Cerebellar cortex (tissue), 1 donor: ENCODE data around the gene RSRC1.
A peak's percentile ranks its signal among the peaks of the same experiment; 100 is the strongest.
"Not testable (repeated sequence)": the region's sequence is repeated elsewhere in the genome, so short reads cannot be mapped to it uniquely, and the experiment has no call there.

Experiments used
- DNase-seq: peaks from one replicate; pipeline ENCODE4 v3.0.0-alpha.2; 2015; ENCODE audit warnings: low spot score

RSRC1 gene

DNA sequence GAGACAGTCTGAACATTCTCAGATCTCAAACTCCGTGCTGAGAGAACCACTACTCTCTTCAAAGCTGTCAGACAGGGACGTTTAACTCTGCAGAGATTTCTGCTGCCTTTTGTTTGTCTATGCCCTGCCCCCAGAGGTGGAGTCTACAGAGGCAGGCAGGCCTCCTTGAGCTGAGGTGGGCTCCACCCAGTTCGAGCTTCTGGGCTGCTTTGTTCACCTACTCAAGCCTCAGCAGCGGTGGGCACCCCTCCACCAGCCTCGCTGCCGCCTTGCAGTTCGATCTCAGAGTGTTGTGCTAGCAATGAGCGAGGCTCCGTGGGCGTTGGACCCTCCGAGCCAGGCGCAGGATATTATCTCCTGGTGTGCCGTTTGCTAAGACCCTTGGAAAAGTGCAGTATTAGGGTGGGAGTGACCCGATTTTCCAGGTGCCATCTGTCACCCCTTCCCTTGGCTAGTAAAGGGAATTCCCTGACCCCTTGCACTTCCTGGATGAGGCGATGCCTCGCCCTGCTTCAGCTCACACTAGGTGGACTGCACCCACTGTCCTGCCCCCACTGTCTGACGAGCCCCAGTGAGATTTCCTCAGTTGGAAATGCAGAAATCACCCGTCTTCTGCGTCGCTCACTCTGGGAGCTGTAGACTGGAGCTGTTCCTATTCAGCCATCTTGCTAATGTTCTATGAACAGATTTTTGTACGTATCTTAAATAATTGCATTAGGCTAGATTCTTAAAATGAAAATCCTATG is 220.0 kb downstream of the RSRC1 start:
- not testable (repeated sequence) for DNase-seq

DNA sequence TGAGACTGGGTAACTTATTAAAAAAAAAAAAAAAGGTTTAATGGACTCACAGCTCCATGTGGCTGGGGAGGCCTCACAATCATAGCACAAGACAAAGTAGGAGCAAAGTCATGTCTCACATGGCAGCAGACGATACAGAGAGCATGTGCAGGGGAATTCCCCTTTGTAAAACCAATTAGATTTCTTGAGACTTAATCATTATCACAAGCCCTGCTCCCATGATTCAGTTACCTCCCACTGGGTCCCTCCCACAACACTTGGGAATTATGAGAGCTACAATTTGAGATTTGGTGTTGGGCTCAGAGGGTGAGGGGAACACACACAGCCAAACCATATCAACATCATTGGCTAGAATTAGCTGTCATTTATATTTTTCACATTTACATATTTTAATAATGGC is 221.0 kb downstream of the RSRC1 start:
- DNase-seq: no peak

- DNase-seq: no peak
Observed at GRCh38 chr3:158333736-158334135, 223.8 kb downstream of the RSRC1 start.

- DNase-seq: no peak
Observed at GRCh38 chr3:158337110-158337509, 227.2 kb downstream of the RSRC1 start.

DNA sequence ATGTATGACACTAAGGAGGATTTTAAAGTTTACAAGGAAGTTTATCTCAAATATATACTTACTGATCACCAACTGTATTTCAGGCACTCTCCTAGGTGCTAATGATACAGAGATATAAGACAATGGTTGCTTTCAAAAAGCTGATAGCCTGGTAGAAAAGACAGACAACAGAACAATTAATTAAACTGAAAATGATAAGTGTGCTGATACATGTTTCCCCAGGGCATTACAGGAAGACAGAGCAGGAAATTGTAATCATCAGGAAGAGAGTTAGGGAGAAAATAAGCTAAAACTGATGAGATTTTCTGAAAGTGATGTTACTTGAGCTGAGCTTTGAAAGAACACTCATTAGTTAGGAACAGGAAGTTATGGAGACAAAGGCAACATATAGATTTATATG is 229.7 kb downstream of the RSRC1 start:
- DNase-seq: no peak

- DNase-seq: not testable (repeated sequence)
Observed at GRCh38 chr3:158340951-158341350, 231.1 kb downstream of the RSRC1 start.

- DNase-seq: no peak
Observed at GRCh38 chr3:158347966-158348365, 238.1 kb downstream of the RSRC1 start.

DNA sequence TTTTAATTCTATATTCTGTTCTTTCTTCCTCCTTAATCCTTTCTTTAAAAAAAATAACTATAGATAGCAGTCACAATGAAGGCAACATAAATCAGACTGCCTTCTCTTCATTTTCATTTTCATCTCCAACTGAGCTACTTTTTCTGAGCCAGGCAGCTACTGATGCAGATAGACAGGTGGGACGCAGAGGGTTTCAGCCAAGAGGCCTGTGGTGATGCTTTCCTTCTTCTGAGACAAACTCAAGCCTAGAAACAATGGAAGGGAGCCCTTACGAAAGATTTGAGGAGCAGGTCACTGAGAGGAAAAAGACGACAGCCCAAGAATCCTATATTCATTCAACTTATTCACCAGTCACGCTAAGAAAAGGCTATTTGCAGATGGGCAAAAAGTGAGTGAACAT is 241.1 kb downstream of the RSRC1 start:
- DNase-seq: peak; percentile 52

GRCh38 chr3:158352551-158352950 is 242.7 kb downstream of the RSRC1 start:
- no peak for DNase-seq

DNA sequence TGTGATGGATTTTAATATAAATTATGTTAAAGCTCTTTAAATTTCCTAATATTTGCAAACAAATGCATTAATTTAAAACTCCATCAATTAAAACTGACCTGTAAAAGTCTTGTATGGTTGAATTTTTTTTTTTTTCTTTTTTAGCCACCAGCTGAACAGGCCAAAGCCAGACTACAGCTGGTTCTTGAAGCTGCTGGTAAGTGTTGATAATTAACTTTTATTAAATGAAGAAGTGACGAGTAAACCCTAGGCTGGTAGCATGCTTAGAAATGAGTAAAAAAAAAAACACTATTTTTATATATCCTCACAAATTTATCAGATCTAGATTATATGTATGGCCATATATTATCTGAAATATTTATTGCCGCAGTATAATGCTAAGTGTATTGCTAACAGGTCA is 244.8 kb downstream of the RSRC1 start:
- no peak for DNase-seq

GRCh38 chr3:158355623-158356588 is 246.0 kb downstream of the RSRC1 start:
- no peak for DNase-seq

GRCh38 chr3:158359339-158359738 is 249.4 kb downstream of the RSRC1 start:
- no peak for DNase-seq

DNA sequence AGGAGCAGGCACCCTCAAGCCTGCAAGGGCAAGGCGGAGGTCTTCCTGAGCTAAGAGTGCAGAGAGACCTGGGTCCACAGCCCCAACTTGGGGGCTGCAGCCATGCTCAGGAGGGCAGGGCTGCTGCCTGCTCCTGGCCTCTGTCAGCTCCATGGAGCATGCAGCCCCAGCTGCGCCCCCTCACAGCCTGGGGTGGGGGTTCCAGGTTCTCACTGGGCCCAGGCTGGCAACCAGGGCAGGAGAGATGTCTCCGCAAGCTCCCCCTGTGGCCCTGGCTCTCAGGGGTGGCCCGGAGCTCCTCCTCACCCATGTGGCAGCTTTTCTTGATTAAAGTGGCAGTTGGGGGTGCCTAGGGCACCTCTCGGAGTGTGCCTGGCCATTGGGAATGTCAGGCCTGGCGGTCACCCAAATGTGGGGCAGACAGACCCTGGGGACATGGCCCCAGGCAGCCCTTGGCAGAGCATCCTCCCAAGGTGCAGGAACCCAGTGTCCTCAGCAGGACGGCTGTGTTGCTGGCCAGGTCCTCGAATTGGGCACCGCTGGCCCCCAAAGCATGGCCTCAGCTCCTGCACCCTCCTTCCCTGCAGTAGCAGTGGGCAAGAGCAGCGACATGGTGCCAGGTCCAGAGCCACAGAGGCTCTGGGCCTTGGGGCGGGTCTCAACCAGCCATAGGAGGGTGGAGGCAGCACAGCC is 251.0 kb downstream of the RSRC1 start:
- no peak for DNase-seq

GRCh38 chr3:158368271-158368670 is 258.4 kb downstream of the RSRC1 start:
- no peak for DNase-seq

GRCh38 chr3:158369279-158369678 is 259.4 kb downstream of the RSRC1 start:
- DNase-seq: no peak

- DNase-seq: no peak
Observed at GRCh38 chr3:158379517-158379916, 269.6 kb downstream of the RSRC1 start.

DNA sequence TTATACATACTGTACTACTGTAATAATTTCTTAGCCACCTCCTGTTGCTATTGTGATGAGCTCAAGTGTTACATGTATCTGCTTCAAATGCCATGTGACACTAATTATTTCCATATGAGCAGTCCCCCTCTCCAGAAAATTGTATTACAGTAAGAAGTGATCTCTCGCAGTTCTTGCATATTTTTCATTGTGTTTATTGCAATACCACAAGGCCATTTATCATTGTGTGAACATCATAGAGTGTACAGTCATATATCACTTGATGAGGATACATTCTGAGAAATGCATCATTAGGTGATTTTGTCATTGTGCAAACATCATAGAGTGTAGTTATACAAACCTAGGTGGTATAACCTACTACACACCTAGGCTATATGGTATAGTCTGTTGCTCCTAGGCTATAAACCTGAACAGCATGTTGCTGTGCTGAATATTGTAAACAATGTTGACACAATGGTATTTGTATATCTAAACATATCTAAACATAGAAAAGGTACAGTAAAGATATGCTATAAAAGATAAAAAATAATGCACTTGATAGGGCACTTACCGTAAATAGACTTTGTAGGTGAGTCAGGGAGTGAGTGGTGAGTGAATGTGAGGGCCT is 271.5 kb downstream of the RSRC1 start:
- DNase-seq: no peak

- no peak for DNase-seq
Observed at GRCh38 chr3:158382479-158382878, 272.6 kb downstream of the RSRC1 start.

GRCh38 chr3:158384019-158384418 is 274.1 kb downstream of the RSRC1 start:
- DNase-seq: no peak

DNA sequence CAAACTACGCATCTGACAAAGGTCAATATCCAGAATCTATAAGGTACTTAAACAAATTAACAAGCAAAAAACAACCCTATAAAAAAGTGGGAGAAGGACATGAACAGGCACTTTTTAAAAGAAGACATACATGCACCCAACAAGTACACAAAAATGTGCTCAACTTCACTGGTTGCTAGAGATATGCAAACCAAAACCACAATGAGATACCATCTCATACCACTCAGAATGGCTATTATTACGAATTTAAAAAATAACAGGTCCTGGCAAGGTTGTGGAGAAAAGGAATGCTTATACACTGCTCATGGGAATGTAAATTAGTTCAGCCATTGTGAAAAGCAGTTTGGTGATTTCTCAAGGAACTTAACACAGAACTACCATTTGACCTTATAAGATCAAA is 285.5 kb downstream of the RSRC1 start:
- no peak for DNase-seq

- DNase-seq: no peak
Observed at GRCh38 chr3:158402590-158402989, 292.7 kb downstream of the RSRC1 start.

- no peak for DNase-seq
Observed at GRCh38 chr3:158403013-158403412, 293.1 kb downstream of the RSRC1 start.
